Neural cell (in vitro differentiated cells): ENCODE measurements around the gene AMZ1. TPM values are rescaled to one million over a fixed set of nuclear protein-coding genes. Genes with fewer than 3 reads are reported as not detected.
"Not testable (repeated sequence)": the region's sequence is repeated elsewhere in the genome, so short reads cannot be mapped to it uniquely, and the experiment has no call there.

Experiments
- H2AFZ ChIP-seq: fragments of 200-600, 300-800 bp; sonication (generic), shearing (Covaris generic); 2 replicates; pipeline ENCODE4 v1.6.0; 2014; ENCODE audit warnings: low read depth, mild to moderate bottlenecking, antibody characterized with exemption, low read length, moderate library complexity
- H3F3A ChIP-seq: fragments of 200-600 bp; shearing (Covaris generic); 2 replicates; pipeline ENCODE4 v1.6.1; 2016; ENCODE audit warnings: mild to moderate bottlenecking, moderate library complexity, mixed read lengths, antibody characterized with exemption, low read length; ENCODE audit not compliant: insufficient read depth, poor library complexity, severe bottlenecking
- H3K27ac ChIP-seq: fragments of 200-600, 300-800 bp; sonication (generic), shearing (Covaris generic); 2 replicates; pipeline ENCODE4 v1.5.1; 2014; ENCODE audit warnings: mild to moderate bottlenecking, low read length, moderate library complexity
- H3K27me3 ChIP-seq: fragments of 300-800, 200-600 bp; sonication (generic), shearing (Covaris generic); 2 replicates; pipeline ENCODE4 v1.6.0; 2014; ENCODE audit warnings: mild to moderate bottlenecking, low read depth, low read length, moderate library complexity; ENCODE audit not compliant: insufficient read depth
- H3K36me3 ChIP-seq: fragments of 300-800, 200-600 bp; sonication (generic), shearing (Covaris generic); 2 replicates; pipeline ENCODE4 v1.5.1; 2014; ENCODE audit warnings: mild to moderate bottlenecking, antibody characterized with exemption, low read length, moderate library complexity; ENCODE audit not compliant: insufficient read depth
- H3K4me2 ChIP-seq: fragments of 300-800, 200-600 bp; sonication (generic), shearing (Covaris generic); 2 replicates; pipeline ENCODE4 v1.6.0; 2014; ENCODE audit warnings: mild to moderate bottlenecking, low read length
- H3K4me3 ChIP-seq: fragments of 300-800, 200-600 bp; sonication (generic), shearing (Covaris generic); 2 replicates; pipeline ENCODE4 v1.5.1; 2014; ENCODE audit warnings: mild to moderate bottlenecking, low read length, moderate library complexity
- H3K79me2 ChIP-seq: fragments of 200-600 bp; shearing (Covaris generic); replicated peaks from 2 replicates; pipeline ENCODE4 v1.6.0; 2014; ENCODE audit warnings: mild to moderate bottlenecking, low read length, moderate library complexity; ENCODE audit not compliant: insufficient read depth
- H3K9ac ChIP-seq: fragments of 300-800, 200-600 bp; sonication (generic), shearing (Covaris generic); 2 replicates; pipeline ENCODE4 v1.6.1; 2016; ENCODE audit warnings: mild to moderate bottlenecking, low read length, mixed read lengths
- H3K9me2 ChIP-seq: fragments of 200-600 bp; shearing (Covaris generic); 2 replicates; pipeline ENCODE4 v1.6.1; 2016; ENCODE audit warnings: mild to moderate bottlenecking, low read length, mixed read lengths; ENCODE audit not compliant: insufficient read depth
- H3K9me3 ChIP-seq: fragments of 200-600, 300-800 bp; sonication (generic), shearing (Covaris generic); 2 replicates; pipeline ENCODE4 v1.6.1; 2016; ENCODE audit warnings: mild to moderate bottlenecking, mixed run types, low read length, moderate library complexity, mixed read lengths
- H4K20me1 ChIP-seq: fragments of 200-600 bp; shearing (Covaris generic); 2 replicates; pipeline ENCODE4 v1.6.1; 2016; ENCODE audit warnings: mild to moderate bottlenecking, mixed run types; ENCODE audit not compliant: insufficient read depth
- CTCF ChIP-seq: fragments of 450-650 bp; IDR thresholded peaks from 2 replicates; pipeline ENCODE4 v1.5.1; 2014; ENCODE audit warnings: antibody characterized with exemption, mild to moderate bottlenecking, moderate library complexity; ENCODE audit not compliant: poor library complexity, severe bottlenecking
- EP300 ChIP-seq: fragments of 450-650 bp; conservative IDR thresholded peaks from 2 replicates; pipeline ENCODE4 v1.6.1; 2014; ENCODE audit warnings: antibody characterized with exemption, mild to moderate bottlenecking, moderate library complexity; ENCODE audit not compliant: poor library complexity, severe bottlenecking
- EZH2 ChIP-seq: fragments of 200-600, 300-800 bp; shearing (Covaris generic), sonication (generic); IDR thresholded peaks from 2 replicates; pipeline ENCODE4 v1.6.1; 2014; ENCODE audit warnings: antibody characterized with exemption, low read length, borderline replicate concordance, mild to moderate bottlenecking; ENCODE audit not compliant: insufficient read depth, poor library complexity, severe bottlenecking
- MXI1 ChIP-seq: fragments of 450-650 bp; conservative IDR thresholded peaks from 2 replicates; pipeline ENCODE4 v1.6.1; 2014; ENCODE audit warnings: antibody characterized with exemption, mild to moderate bottlenecking; ENCODE audit not compliant: poor library complexity, severe bottlenecking
- POLR2AphosphoS5 ChIP-seq: IDR thresholded peaks from 2 replicates; pipeline ENCODE4 v1.6.1; 2012
- RAD21 ChIP-seq: fragments of 450-650 bp; conservative IDR thresholded peaks from 2 replicates; pipeline ENCODE4 v1.6.1; 2014; ENCODE audit warnings: antibody characterized with exemption, mild to moderate bottlenecking, moderate library complexity
- REST ChIP-seq: IDR thresholded peaks from 2 replicates; pipeline ENCODE4 v1.6.1; 2012; ENCODE audit warnings: borderline replicate concordance
- SMC3 ChIP-seq: fragments of 450-650 bp; conservative IDR thresholded peaks from 2 replicates; pipeline ENCODE4 v1.6.1; 2014; ENCODE audit warnings: antibody characterized with exemption, mild to moderate bottlenecking, moderate library complexity; ENCODE audit not compliant: poor library complexity
- TAF1 ChIP-seq: IDR thresholded peaks from 2 replicates; pipeline ENCODE4 v1.6.1; 2012; ENCODE audit warnings: low read depth
- polyA plus RNA-seq: library from polyadenylated mRNA; depleted of rRNA; stranded (reverse); fragments of >200 nt; gene quantifications from 2 replicates; pipeline ENCODE4 v1.2.3, GENCODE V29; 2014

Gene AMZ1
- polyA plus RNA-seq, 1 donor from 2014 or later: not detected

GRCh38 chr7:2692543-2692942 is 4.5 kb downstream of the AMZ1 start:
- H3K27me3 ChIP-seq: peaks cover 23% of the 10 kb centered on the region
- H3K9ac ChIP-seq: no peak overlapping the region
- H3K9me2 ChIP-seq: no peaks in the 10 kb centered on the region
- no peaks in the 10 kb centered on the region for H3F3A ChIP-seq
- H3K9me3 ChIP-seq: no peaks in the 10 kb centered on the region
- TF ChIP-seq MXI1: no peak
- TF ChIP-seq EP300: no peak
- TF ChIP-seq EZH2: no peak
- TF ChIP-seq REST: no peak
- TF ChIP-seq POLR2AphosphoS5: no peak
- no peak for TF ChIP-seq CTCF
- TF ChIP-seq SMC3: no peak
- no peak for TF ChIP-seq RAD21
- no peak for TF ChIP-seq TAF1
- H4K20me1 ChIP-seq: no peaks in the 10 kb centered on the region
- no peak overlapping the region for H3K4me2 ChIP-seq
- H3K79me2 ChIP-seq: no peaks in the 10 kb centered on the region
- H3K27ac ChIP-seq: no peak overlapping the region
- H3K36me3 ChIP-seq: no peaks in the 10 kb centered on the region
- no peak overlapping the region for H2AFZ ChIP-seq
- H3K4me3 ChIP-seq: no peak overlapping the region

GRCh38 chr7:2693420-2694121 is 5.6 kb downstream of the AMZ1 start:
- not testable (repeated sequence) for H4K20me1 ChIP-seq, H3K79me2 ChIP-seq
- peaks cover 14% of the 10 kb centered on the region for H3K27me3 ChIP-seq

GRCh38 chr7:2694122-2694436 is 6.1 kb downstream of the AMZ1 start:
- H3K9me2 ChIP-seq, H3K79me2 ChIP-seq, H3K27ac ChIP-seq, H2AFZ ChIP-seq, H3K4me2 ChIP-seq, H3K9me3 ChIP-seq, H3K27me3 ChIP-seq, H4K20me1 ChIP-seq, H3K4me3 ChIP-seq, H3F3A ChIP-seq, H3K9ac ChIP-seq, H3K36me3 ChIP-seq: not testable (repeated sequence)

More at GRCh38 chr7:2693420-2694121, 5.6 kb downstream of the AMZ1 start:
- not testable (repeated sequence) for H3K27ac ChIP-seq, H2AFZ ChIP-seq, H3F3A ChIP-seq, H3K9ac ChIP-seq, H3K36me3 ChIP-seq, H3K9me3 ChIP-seq, H3K4me2 ChIP-seq, H3K4me3 ChIP-seq, H3K9me2 ChIP-seq
